ENCODE measurements around the gene SUB1.

SUB1 gene

DNA sequence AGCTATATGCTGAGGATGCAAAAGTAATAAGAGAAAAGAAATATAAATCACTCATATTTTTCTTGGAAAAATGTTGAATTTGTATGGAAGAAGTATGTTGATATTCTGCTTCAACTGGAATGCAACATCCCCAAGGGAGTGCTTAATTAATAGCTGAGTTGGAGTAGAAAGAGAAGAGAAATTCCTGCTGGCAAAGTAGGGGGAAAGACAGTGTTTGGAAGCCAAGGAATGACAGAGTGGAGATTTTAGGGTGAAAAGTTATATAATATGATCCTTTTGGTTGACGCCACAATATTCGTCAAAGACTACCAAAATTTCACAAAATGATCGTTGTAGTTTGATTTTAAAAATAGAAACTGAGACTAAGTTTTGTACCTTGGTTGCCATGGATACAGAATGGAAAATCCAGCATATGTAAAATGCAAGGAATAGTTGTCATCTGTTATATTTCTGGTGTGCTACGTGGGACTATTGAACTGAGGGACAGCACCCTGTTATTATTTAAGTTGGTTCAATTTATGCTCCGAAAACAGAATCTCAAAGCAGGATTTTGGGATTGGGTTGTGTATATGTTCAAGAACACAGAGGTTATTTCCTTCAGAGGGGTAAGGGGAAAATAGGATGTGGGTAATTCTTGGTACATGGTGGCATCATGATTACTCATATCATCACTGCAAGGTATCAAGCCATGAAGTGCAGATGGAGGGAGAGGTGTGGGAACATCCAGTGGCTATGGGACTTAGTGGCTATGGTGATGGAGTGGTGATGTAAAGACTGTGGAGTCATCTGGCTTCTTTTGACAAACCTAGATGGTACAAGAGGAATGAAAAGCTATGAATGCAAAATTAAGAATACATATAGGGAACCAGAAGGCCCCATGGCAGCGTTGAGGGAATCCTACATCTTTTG lies 61.0 kb downstream of the SUB1 start:
- no peak overlapping the region for H3K4me3 ChIP-seq (replicated peaks; ENCODE audit: low read depth, low read length)
- TF ChIP-seq, protein P1, sequence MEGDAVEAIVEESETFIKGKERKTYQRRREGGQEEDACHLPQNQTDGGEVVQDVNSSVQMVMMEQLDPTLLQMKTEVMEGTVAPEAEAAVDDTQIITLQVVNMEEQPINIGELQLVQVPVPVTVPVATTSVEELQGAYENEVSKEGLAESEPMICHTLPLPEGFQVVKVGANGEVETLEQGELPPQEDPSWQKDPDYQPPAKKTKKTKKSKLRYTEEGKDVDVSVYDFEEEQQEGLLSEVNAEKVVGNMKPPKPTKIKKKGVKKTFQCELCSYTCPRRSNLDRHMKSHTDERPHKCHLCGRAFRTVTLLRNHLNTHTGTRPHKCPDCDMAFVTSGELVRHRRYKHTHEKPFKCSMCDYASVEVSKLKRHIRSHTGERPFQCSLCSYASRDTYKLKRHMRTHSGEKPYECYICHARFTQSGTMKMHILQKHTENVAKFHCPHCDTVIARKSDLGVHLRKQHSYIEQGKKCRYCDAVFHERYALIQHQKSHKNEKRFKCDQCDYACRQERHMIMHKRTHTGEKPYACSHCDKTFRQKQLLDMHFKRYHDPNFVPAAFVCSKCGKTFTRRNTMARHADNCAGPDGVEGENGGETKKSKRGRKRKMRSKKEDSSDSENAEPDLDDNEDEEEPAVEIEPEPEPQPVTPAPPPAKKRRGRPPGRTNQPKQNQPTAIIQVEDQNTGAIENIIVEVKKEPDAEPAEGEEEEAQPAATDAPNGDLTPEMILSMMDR (IDR thresholded peaks at IDR 0.05; ENCODE audit: low read length, missing control alignments), result no peak
- DNase-seq (ENCODE audit: low read depth), result no peak

- TF ChIP-seq, protein P1 (IDR thresholded peaks at IDR 0.05; ENCODE audit: low read length, missing control alignments), result no peak
- H3K4me3 ChIP-seq (replicated peaks; ENCODE audit: low read depth, low read length), result no peak overlapping the region
- no peak for DNase-seq (ENCODE audit: low read depth)
Observed at GRCh38 chr5:32651088-32651487, 65.7 kb downstream of the SUB1 start.

DNA sequence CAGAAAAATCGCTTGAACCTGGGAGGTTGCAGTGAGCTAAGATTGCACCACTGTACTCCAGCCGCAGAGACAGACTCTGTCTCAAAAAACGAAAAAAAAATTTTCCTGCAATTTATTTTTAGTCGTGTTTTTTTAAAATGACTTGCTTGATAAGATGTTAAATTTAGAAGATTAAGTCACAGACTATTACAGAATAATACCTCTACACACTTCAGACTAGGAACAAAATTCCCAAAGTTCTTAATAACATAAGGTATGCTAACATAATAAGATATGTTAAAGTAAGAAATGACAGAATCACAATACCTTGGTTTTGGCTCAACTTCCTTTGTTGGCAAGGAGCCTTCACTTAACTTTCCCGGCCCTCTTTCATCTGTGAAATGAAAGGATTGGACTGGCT lies 66.3 kb downstream of the SUB1 start:
- TF ChIP-seq, protein P1 (IDR thresholded peaks at IDR 0.05; ENCODE audit: low read length, missing control alignments), result no peak
- no peak overlapping the region for H3K4me3 ChIP-seq (replicated peaks; ENCODE audit: low read depth, low read length)
- DNase-seq (ENCODE audit: low read depth), result no peak

Data from fibroblast of pulmonary artery (primary cell).